OCI-M1 (cell line): Measurements from ENCODE around the gene SNRNP200.

ENCODE experiments used
- DNase-seq: peaks from one replicate; lab custom pipeline; 2025; lab: John Stamatoyannopoulos, UW

Gene SNRNP200

GRCh38 chr2:96274355-96275056, 30.8 kb downstream of the SNRNP200 start:
- no peak for DNase-seq

- no peak for DNase-seq
Observed at GRCh38 chr2:96273763-96274162, 31.6 kb downstream of the SNRNP200 start.

GRCh38 chr2:96271995-96272394, 33.4 kb downstream of the SNRNP200 start:
- DNase-seq, result peak; percentile 9

- DNase-seq, result peak; percentile 45
Observed at GRCh38 chr2:96267159-96267971, 38.0 kb downstream of the SNRNP200 start.

- DNase-seq, result peak; percentile 98
Observed at GRCh38 chr2:96265840-96266679, 39.3 kb downstream of the SNRNP200 start, which contains the start of the genes CIAO1 and TMEM127. TSS of gene CIAO1 (plus strand) at chr2:96266225. CDS start at chr2:96266351, 126 bp downstream. TSS of gene TMEM127 (minus strand) at chr2:96265997. CDS start at chr2:96265381, 616 bp downstream.

- no peak for DNase-seq
Observed at GRCh38 chr2:96265349-96265839, 40.0 kb downstream of the SNRNP200 start.

GRCh38 chr2:96264656-96265348, 40.5 kb downstream of the SNRNP200 start:
- DNase-seq, result peak; percentile 60

- DNase-seq, result no peak
Observed at GRCh38 chr2:96264086-96264485, 41.3 kb downstream of the SNRNP200 start.

- DNase-seq, result no peak
Observed at GRCh38 chr2:96262306-96262705, 43.0 kb downstream of the SNRNP200 start.

GRCh38 chr2:96261328-96262003, 43.9 kb downstream of the SNRNP200 start:
- no peak for DNase-seq

- peak; percentile 87 for DNase-seq
Observed at GRCh38 chr2:96260387-96261260, 44.7 kb downstream of the SNRNP200 start.

- DNase-seq, result no peak
Observed at GRCh38 chr2:96259497-96259921, 45.8 kb downstream of the SNRNP200 start.

- DNase-seq, result no peak
Observed at GRCh38 chr2:96258166-96259022, 47.0 kb downstream of the SNRNP200 start.

- DNase-seq, result peak; percentile 39
Observed at GRCh38 chr2:96257744-96258143, 47.6 kb downstream of the SNRNP200 start.

GRCh38 chr2:96256611-96257113, 48.7 kb downstream of the SNRNP200 start:
- no peak for DNase-seq

- no peak for DNase-seq
Observed at GRCh38 chr2:96254571-96254970, 50.8 kb downstream of the SNRNP200 start.

- no peak for DNase-seq
Observed at GRCh38 chr2:96253006-96253405, 52.3 kb downstream of the SNRNP200 start.

- DNase-seq, result no peak
Observed at GRCh38 chr2:96252526-96252925, 52.8 kb downstream of the SNRNP200 start.
